Trophoblast cell (in vitro differentiated cells and primary cell): ENCODE measurements around the gene IGF1R.
"Not testable (repeated sequence)": the region's sequence is repeated elsewhere in the genome, so short reads cannot be mapped to it uniquely, and the experiment has no call there.

Experiments
- DNase-seq, 2 donors: peaks; one replicate each; pipeline ENCODE4 v3.0.0-alpha.2; 2016
- H2AFZ ChIP-seq: 2 replicates; pipeline ENCODE4 v1.6.1; 2013; ENCODE audit warnings: low read length, moderate library complexity, mild to moderate bottlenecking; ENCODE audit not compliant: insufficient read depth, poor library complexity
- H2AK5ac ChIP-seq: 2 replicates; pipeline ENCODE4 v1.6.1; 2013; ENCODE audit warnings: mild to moderate bottlenecking, low read length
- H2BK120ac ChIP-seq: 2 replicates; pipeline ENCODE4 v1.6.1; 2013; ENCODE audit warnings: low read length, mild to moderate bottlenecking, moderate library complexity; ENCODE audit not compliant: insufficient read depth, poor library complexity
- H2BK12ac ChIP-seq: 2 replicates; pipeline ENCODE4 v1.6.1; 2013; ENCODE audit warnings: mild to moderate bottlenecking, low read length, moderate library complexity
- H2BK5ac ChIP-seq: 2 replicates; pipeline ENCODE4 v1.6.1; 2013; ENCODE audit warnings: low read length, low read depth, moderate library complexity, mild to moderate bottlenecking; ENCODE audit not compliant: poor library complexity
- H3K14ac ChIP-seq: 2 replicates; pipeline ENCODE4 v1.6.1; 2013; ENCODE audit warnings: mild to moderate bottlenecking, low read length
- H3K18ac ChIP-seq: 2 replicates; pipeline ENCODE4 v1.6.1; 2013; ENCODE audit warnings: mild to moderate bottlenecking, low read length
- H3K23ac ChIP-seq: 2 replicates; pipeline ENCODE4 v1.6.1; 2013; ENCODE audit warnings: low read length
- H3K27ac ChIP-seq: 2 replicates; pipeline ENCODE4 v1.5.1; 2013; ENCODE audit warnings: low read depth, mild to moderate bottlenecking, inconsistent platforms, low read length, moderate library complexity
- H3K27me3 ChIP-seq: 2 replicates; pipeline ENCODE4 v1.6.1; 2013; ENCODE audit warnings: inconsistent platforms, mild to moderate bottlenecking, low read length, moderate library complexity; ENCODE audit not compliant: insufficient read depth
- H3K36me3 ChIP-seq, 2 experiments: 1 replicate in 1 of 2; 2 replicates in 1 of 2; pipeline ENCODE4 v1.6.1; 2013; ENCODE audit warnings: low read length in 2 of 2, mild to moderate bottlenecking in 2 of 2, moderate library complexity in 1 of 2; ENCODE audit not compliant: insufficient read depth in 2 of 2, control insufficient read depth in 1 of 2
- H3K4ac ChIP-seq: 2 replicates; pipeline ENCODE4 v1.6.1; 2013; ENCODE audit warnings: low read depth, mild to moderate bottlenecking, low read length, moderate library complexity
- H3K4me1 ChIP-seq, 2 experiments: 1 replicate in 1 of 2; 2 replicates in 1 of 2; pipeline ENCODE4 v1.6.1; 2013; ENCODE audit warnings: low read length in 2 of 2, mild to moderate bottlenecking in 2 of 2, moderate library complexity in 1 of 2; ENCODE audit not compliant: insufficient read depth in 2 of 2, control insufficient read depth in 1 of 2
- H3K4me2 ChIP-seq: 2 replicates; pipeline ENCODE4 v1.6.1; 2013; ENCODE audit warnings: inconsistent platforms, mild to moderate bottlenecking, low read length, moderate library complexity
- H3K4me3 ChIP-seq: 2 replicates; pipeline ENCODE4 v1.5.1; 2013; ENCODE audit warnings: mild to moderate bottlenecking, low read depth, low read length, inconsistent platforms
- H3K79me1 ChIP-seq: one replicate; pipeline ENCODE4 v1.6.1; 2013; ENCODE audit warnings: low read length
- H3K79me2 ChIP-seq: 2 replicates; pipeline ENCODE4 v1.6.1; 2013; ENCODE audit warnings: low read length, mild to moderate bottlenecking; ENCODE audit not compliant: control insufficient read depth, insufficient read depth, poor library complexity
- H3K9ac ChIP-seq: 2 replicates; pipeline ENCODE4 v1.6.1; 2013; ENCODE audit warnings: mild to moderate bottlenecking, low read length
- H3K9me3 ChIP-seq: 2 replicates; pipeline ENCODE4 v1.6.1; 2013; ENCODE audit warnings: low read depth, mild to moderate bottlenecking, control low read depth, inconsistent platforms, low read length; ENCODE audit not compliant: insufficient read depth
- H4K12ac ChIP-seq: 2 replicates; pipeline ENCODE4 v1.6.1; 2013; ENCODE audit warnings: low read depth, mild to moderate bottlenecking, low read length, moderate library complexity
- H4K8ac ChIP-seq: 2 replicates; pipeline ENCODE4 v1.6.1; 2013; ENCODE audit warnings: low read depth, mild to moderate bottlenecking, low read length, moderate library complexity
- H4K91ac ChIP-seq: one replicate; pipeline ENCODE4 v1.6.1; 2013; ENCODE audit warnings: low read depth, mild to moderate bottlenecking, low read length, moderate library complexity
- WGBS: extraction: QIAGEN DNeasy Blood & Tissue Kit; methylation state at CpG from one replicate; pipeline ENCODE4 v1.1.7; 2013; ENCODE audit warnings: missing lambda C conversion rate; ENCODE audit not compliant: insufficient read length, insufficient coverage; ENCODE audit errors: extremely low coverage; 5-methylcytosine and 5-hydroxymethylcytosine counted together

Gene IGF1R

GRCh38 chr15:99004998-99005974 lies 356.9 kb downstream of the IGF1R start:
- peak overlapping the region; percentile 94 for H2BK120ac ChIP-seq
- not testable (repeated sequence) for H3K4me3 ChIP-seq, H3K79me2 ChIP-seq, H3K9ac ChIP-seq, H3K36me3 ChIP-seq, H3K27me3 ChIP-seq, H3K23ac ChIP-seq, H3K79me1 ChIP-seq, H3K9me3 ChIP-seq
- peak overlapping the region; percentile 87 for H4K91ac ChIP-seq
- peak overlapping the region; percentile 91 for H4K8ac ChIP-seq
- peak overlapping the region; percentile 97 for H2AFZ ChIP-seq
- H3K4me2 ChIP-seq, result peak overlapping the region; percentile 13
- peak overlapping the region; percentile 98 for H3K14ac ChIP-seq
- peak overlapping the region; percentile 69 for H4K12ac ChIP-seq
- peak overlapping the region; percentile 80 for H3K4ac ChIP-seq
- peaks cover 5 to 10% of the 10 kb centered on the region in 2 experiments for H3K4me1 ChIP-seq
- peak; percentile 76 to 77 for DNase-seq
- peak overlapping the region; percentile 97 for H3K18ac ChIP-seq
- H2BK5ac ChIP-seq, result peak overlapping the region; percentile 69
- H2BK12ac ChIP-seq, result peak overlapping the region; percentile 96
- peak overlapping the region; percentile 68 for H2AK5ac ChIP-seq
- no CpG with 5 or more reads among the region's 38 CpGs for WGBS
- H3K27ac ChIP-seq, result peak overlapping the region; percentile 12

- H4K12ac ChIP-seq, result no peak overlapping the region
- no peak overlapping the region for H3K23ac ChIP-seq
- H3K9ac ChIP-seq, result no peak overlapping the region
- peaks cover 2% of the 10 kb centered on the region for H3K9me3 ChIP-seq
- H3K4me3 ChIP-seq, result no peak overlapping the region
- H4K8ac ChIP-seq, result no peak overlapping the region
- WGBS, result no CpG with 5 or more reads among the region's 9 CpGs
- no peak overlapping the region for H3K4me2 ChIP-seq
- H3K79me1 ChIP-seq, result peaks cover 5% of the 10 kb centered on the region
- H3K27me3 ChIP-seq, result no peaks in the 10 kb centered on the region
- no peak overlapping the region for H2BK5ac ChIP-seq
- DNase-seq, result peak; percentile 13 to 50
- no peak overlapping the region for H3K4ac ChIP-seq
- H3K27ac ChIP-seq, result no peak overlapping the region
- peaks cover 5 to 10% of the 10 kb centered on the region in 2 experiments for H3K4me1 ChIP-seq
- H2AK5ac ChIP-seq, result no peak overlapping the region
- no peak overlapping the region for H3K18ac ChIP-seq
- no peak overlapping the region for H2BK120ac ChIP-seq
- H2BK12ac ChIP-seq, result no peak overlapping the region
- H3K14ac ChIP-seq, result no peak overlapping the region
- peaks cover 4% of the 10 kb centered on the region for H3K79me2 ChIP-seq
- H3K36me3 ChIP-seq, result no peaks in the 10 kb centered on the region
- H4K91ac ChIP-seq, result no peak overlapping the region
- H2AFZ ChIP-seq, result no peak overlapping the region
Measured at GRCh38 chr15:99006146-99006545, 357.8 kb downstream of the IGF1R start.

- Histone ChIP-seq H3K4ac (no peak overlapping the region), H3K18ac (no peak overlapping the region), H3K79me2 (peaks cover 4% of the 10 kb centered on the region), H3K9ac (no peak overlapping the region), H4K12ac (no peak overlapping the region), H4K91ac (no peak overlapping the region), H3K23ac (no peak overlapping the region), H3K27me3 (no peaks in the 10 kb centered on the region), H3K4me3 (peak overlapping the region; percentile 49), H3K14ac (no peak overlapping the region), H3K79me1 (peaks cover 5% of the 10 kb centered on the region), H3K4me2 (no peak overlapping the region), H2BK120ac (no peak overlapping the region), H2BK12ac (no peak overlapping the region), H3K4me1 (peaks cover 5 to 10% of the 10 kb centered on the region in 2 experiments), H4K8ac (no peak overlapping the region), H2AK5ac (no peak overlapping the region), H2AFZ (no peak overlapping the region), H3K9me3 (peaks cover 2% of the 10 kb centered on the region), H2BK5ac (no peak overlapping the region), H3K36me3 (no peaks in the 10 kb centered on the region), H3K27ac (no peak overlapping the region)
- DNase-seq, result no peak
- WGBS, result no CpG with 5 or more reads among the region's 17 CpGs
Measured at GRCh38 chr15:99006904-99007495, 358.7 kb downstream of the IGF1R start.

DNA sequence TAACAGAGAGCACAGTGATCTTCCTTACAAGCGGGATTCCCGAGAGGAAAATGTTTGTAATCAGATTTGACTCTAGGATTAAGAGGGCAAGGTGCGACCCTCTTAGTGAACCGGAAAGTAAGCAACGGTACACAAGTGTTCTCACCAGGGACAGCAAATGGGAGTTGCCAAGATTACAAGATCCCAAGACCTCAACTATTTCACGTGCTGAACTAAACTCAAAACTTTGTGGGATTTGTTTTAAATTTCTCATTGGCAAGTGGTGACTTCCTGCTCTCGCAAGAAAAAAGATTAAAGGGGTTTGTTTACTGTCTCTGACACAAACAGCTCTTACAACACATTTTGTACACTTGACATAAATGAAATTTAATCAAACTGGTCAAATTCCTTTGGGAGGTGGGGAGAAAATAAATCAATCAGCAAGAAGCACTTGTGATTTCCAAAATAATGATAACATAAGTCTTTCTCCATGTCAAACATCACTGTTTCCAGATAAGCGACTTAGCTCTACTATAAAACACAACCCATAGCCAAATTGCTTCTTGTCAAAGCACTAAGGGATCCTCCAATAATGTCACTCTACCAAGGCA lies 361.5 kb downstream of the IGF1R start:
- no peak overlapping the region for H3K23ac ChIP-seq
- peaks cover 2% of the 10 kb centered on the region for H3K9me3 ChIP-seq
- no peak overlapping the region for H3K14ac ChIP-seq
- H3K79me1 ChIP-seq, result peaks cover 5% of the 10 kb centered on the region
- no peak overlapping the region for H2BK5ac ChIP-seq
- H2BK12ac ChIP-seq, result no peak overlapping the region
- peaks cover 4% of the 10 kb centered on the region for H3K79me2 ChIP-seq
- no peak overlapping the region for H4K91ac ChIP-seq
- no peaks in the 10 kb centered on the region for H3K27me3 ChIP-seq
- no peak overlapping the region for H2BK120ac ChIP-seq
- no peak overlapping the region for H3K18ac ChIP-seq
- no peak overlapping the region for H3K4ac ChIP-seq
- no peak overlapping the region for H4K12ac ChIP-seq
- no peak overlapping the region for H3K4me2 ChIP-seq
- WGBS, result no CpG with 5 or more reads among the region's 8 CpGs
- no peak overlapping the region for H2AK5ac ChIP-seq
- H3K4me3 ChIP-seq, result no peak overlapping the region
- H3K4me1 ChIP-seq, result peaks cover 5 to 10% of the 10 kb centered on the region in 2 experiments
- no peak overlapping the region for H3K27ac ChIP-seq
- H4K8ac ChIP-seq, result no peak overlapping the region
- H2AFZ ChIP-seq, result no peak overlapping the region
- H3K36me3 ChIP-seq, result no peaks in the 10 kb centered on the region
- H3K9ac ChIP-seq, result no peak overlapping the region
- no peak for DNase-seq
